Kidney capillary endothelial cell (primary cell): ENCODE data around the gene MPST.
A peak's percentile ranks its signal among the peaks of the same experiment; 100 is the strongest.
"Not testable (repeated sequence)": the region's sequence is repeated elsewhere in the genome, so short reads cannot be mapped to it uniquely, and the experiment has no call there.

Experiments used
- DNase-seq: peaks from one replicate; pipeline ENCODE4 v3.0.0-alpha.2; 2018; ENCODE audit warnings: low spot score

The MPST gene

GRCh38 chr22:37019309-37020191 is at the start of gene MPST, which contains the start of gene TST:
MPST (plus strand) TSS chr22:37019742; CDS start chr22:37019837, 95 bp downstream.
TST (minus strand) TSS chr22:37019447; CDS start chr22:37018732, 715 bp downstream.
- DNase-seq: peak; percentile 69

DNA sequence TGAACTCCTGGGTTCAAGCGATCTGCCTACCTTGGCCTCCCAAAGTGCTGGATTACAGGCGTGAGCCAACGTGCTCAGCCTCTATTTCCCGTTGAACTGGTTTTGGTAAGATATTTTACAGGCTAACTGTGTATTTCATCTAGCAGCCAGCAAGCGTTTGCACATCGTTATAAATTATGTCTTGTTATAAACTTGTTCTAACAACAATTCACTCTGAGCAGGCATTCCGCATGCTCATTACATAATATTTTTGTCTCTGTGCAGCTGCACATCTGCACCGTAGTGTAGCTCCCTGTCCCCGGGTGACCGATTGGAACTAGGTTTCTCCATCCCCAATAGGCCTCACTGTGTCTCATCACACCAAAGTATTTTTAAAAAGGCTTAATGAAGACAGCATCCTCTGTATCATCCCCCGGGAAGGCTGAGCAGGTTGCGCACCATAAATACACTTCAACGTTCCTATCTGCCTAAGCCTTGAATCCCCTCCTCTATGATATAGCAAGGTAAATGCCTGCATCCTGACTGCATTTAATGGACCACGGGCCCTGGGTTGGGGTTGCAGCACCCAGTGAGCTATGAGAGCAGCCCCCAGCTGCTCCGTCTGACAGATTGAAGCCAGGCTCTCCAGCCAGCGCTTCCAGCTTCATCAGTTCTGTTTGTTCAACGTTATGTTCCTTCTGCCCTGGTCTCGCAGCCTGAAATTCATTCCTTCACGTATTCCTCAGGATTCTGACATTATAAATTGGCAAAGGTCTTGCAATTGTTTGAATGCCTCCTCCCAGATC is 48.0 kb upstream of the MPST start:
- no peak for DNase-seq

GRCh38 chr22:36976606-36977005 is 42.9 kb upstream of the MPST start:
- no peak for DNase-seq

- DNase-seq: peak; percentile 25
These were observed 42.1 kb upstream of the MPST start for GRCh38 chr22:36977401-36977861.

- peak; percentile 76 for DNase-seq
These were observed 41.4 kb upstream of the MPST start for GRCh38 chr22:36977947-36978660.

GRCh38 chr22:36979016-36979910 is 40.3 kb upstream of the MPST start:
- DNase-seq: no peak

GRCh38 chr22:36981247-36981775 is 38.2 kb upstream of the MPST start:
- DNase-seq: no peak

GRCh38 chr22:36982136-36982535 is 37.4 kb upstream of the MPST start:
- DNase-seq: no peak

DNA sequence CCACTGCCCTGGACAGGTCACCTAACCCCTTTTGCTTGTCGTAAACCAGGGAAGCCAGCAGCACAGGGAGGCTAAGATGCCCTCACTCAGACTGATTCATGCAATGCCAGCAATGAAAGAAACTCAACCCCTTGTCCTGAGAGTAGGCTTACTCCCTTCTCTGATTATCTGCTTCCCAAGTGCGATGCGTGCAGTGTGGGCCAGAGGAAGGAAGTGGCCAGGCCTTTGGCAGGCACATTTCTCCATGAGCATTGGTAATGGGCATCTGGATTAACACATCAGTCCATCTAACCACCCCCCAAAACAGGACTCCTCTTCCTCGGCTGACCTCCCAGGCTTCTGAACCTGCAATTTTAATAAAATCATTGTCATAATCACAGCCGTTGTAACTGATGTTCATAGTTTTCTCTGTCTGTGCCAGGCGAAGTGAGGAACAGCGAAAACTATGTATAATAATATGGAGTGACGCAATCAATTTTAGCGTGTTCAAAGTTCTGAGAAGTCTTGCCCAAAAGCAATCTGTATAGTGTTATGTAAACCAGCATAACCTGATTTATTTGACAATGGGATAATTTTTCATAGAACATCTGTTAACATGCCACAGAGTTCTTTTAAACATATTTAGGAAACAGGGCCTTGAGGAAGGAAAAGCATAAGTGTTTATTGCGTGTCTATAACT is 34.2 kb upstream of the MPST start:
- DNase-seq: no peak

DNA sequence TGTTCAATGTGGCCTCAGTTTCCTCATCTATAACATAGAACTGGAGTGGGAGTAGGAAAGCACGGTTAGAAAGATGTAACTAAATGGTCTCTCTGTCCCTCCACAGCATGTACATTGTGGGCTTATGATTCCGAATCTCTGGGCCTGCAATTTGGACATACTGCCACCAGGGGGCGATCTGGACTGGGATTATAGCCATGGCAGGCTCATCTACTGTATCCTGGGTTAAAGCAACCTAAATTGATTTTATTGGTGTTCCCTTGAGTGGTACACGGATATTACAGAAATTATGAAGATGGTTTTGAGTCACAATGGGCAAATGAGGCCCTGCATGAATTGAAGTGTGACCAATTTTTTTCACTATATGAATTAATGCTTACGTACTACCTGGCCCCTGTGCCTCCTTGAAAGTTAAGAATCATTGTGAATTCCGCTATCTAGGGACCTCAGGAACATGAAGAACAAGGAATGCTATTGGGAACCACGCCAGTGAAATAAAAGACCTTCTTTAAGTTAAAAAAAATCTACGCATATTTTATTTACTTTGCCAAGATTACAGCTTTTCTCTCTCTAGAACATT is 33.2 kb upstream of the MPST start:
- DNase-seq: no peak

- no peak for DNase-seq
These were observed 31.3 kb upstream of the MPST start for GRCh38 chr22:36988075-36988832.

DNA sequence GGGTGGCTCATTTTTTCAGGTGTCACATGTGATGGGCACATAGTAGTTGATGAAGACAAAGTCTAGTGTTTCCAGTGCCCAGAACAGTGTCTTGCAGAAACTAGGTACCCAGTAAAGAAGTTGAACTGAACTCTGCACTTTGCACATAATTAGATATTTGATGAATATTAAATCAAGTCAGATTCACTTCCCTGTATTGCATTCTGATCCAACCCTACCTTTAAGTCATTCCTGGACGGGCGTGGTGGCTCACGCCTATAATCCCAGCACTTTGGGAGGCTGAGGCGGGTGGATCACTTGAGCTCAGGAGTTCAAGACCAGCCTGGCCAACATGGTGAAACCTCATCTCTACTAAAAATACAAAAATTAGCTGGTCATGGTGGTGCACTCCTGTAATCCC is 30.5 kb upstream of the MPST start:
- DNase-seq: not testable (repeated sequence)

- no peak for DNase-seq
These were observed 29.1 kb upstream of the MPST start for GRCh38 chr22:36990457-36990856.

- no peak for DNase-seq
These were observed 28.3 kb upstream of the MPST start for GRCh38 chr22:36991206-36991605.

DNA sequence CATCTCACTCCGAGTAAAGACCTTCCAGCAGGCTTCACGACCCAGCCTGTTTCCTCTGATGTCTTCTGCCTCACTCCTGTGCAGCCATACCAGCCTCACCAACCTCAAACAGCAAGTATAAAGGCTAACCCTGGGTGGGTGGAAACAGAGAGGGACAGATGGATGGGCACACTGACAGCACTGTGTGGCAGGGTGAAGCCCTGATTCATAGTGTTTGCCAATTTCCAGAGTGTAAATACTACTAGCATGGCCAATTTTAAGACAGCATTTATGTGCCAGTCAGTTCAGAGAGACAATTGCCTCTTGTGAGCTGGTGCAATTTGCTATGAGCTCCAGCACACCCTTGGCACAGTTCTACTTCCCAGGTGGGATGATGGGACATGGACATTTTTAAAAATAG is 21.8 kb upstream of the MPST start:
- DNase-seq: no peak

DNA sequence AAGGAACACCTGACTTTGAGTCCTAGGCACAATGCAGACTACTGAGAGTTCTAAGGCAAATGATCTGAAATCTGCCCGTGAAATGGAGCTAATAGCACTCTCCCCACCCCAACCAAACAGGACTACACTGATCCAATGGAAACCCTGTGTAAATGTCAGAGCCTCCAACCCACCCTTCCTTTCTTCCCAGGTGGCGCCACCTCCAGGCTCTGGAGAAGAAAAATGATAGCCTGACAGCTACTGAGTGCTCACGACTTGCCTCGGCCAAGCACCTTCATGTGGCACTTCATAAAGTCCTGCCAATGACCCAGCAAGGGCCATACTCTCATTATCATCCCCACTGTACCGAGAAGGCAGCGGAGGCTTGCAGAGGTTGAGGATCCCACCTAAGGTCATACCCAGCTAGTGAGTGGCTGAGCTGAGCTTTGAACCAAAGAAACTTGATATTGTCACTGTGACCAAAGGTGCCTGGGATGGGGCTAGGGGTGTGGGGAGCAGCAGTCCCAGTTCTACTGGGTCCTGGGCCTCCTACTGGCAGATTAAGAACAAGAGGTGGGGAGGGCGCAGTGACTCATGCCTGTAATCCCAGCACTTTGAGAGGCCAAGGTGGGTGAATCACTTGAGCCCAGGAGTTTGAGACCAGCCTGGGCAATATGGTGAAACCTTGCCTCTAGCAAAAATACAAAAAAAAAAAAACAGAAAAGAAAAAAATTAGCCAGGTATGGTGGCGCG is 20.8 kb upstream of the MPST start:
- no peak for DNase-seq

GRCh38 chr22:36999463-36999862 is 20.1 kb upstream of the MPST start:
- no peak for DNase-seq
